Activated CD4-positive, CD25-positive, alpha-beta regulatory T cell treated with anti-CD3 and anti-CD28 coated beads, Interleukin-2, amount 50 U/mL, for 72 hours (primary cell): Measurements from ENCODE around the gene TMEM220.
"Not testable (repeated sequence)": the region's sequence is repeated elsewhere in the genome, so short reads cannot be mapped to it uniquely, and the experiment has no call there.

ENCODE experiments used
- DNase-seq: peaks from one replicate; pipeline ENCODE4 v3.0.0; 2021

TMEM220 gene

GRCh38 chr17:10754109-10754508 is 24.3 kb upstream of the TMEM220 start:
- DNase-seq: no peak

- DNase-seq: no peak
These were observed 22.9 kb upstream of the TMEM220 start for GRCh38 chr17:10752696-10753095.

GRCh38 chr17:10751563-10751962 is 21.7 kb upstream of the TMEM220 start:
- no peak for DNase-seq

GRCh38 chr17:10750210-10750609 is 20.4 kb upstream of the TMEM220 start:
- DNase-seq: no peak

- DNase-seq: no peak
These were observed 18.8 kb upstream of the TMEM220 start for GRCh38 chr17:10748531-10749181.

- no peak for DNase-seq
These were observed 15.4 kb upstream of the TMEM220 start for GRCh38 chr17:10745231-10745630.

GRCh38 chr17:10744501-10745000 is 14.7 kb upstream of the TMEM220 start:
- no peak for DNase-seq

- no peak for DNase-seq
These were observed 13.6 kb upstream of the TMEM220 start for GRCh38 chr17:10743316-10744009.

GRCh38 chr17:10742431-10742830 is 12.6 kb upstream of the TMEM220 start:
- no peak for DNase-seq

GRCh38 chr17:10741416-10742135 is 11.8 kb upstream of the TMEM220 start:
- no peak for DNase-seq

GRCh38 chr17:10739386-10739785 is 9.6 kb upstream of the TMEM220 start:
- DNase-seq: no peak

GRCh38 chr17:10738521-10739258 is 8.9 kb upstream of the TMEM220 start:
- no peak for DNase-seq

GRCh38 chr17:10737736-10738135 is 7.9 kb upstream of the TMEM220 start:
- DNase-seq: no peak

- DNase-seq: no peak
These were observed 7.4 kb upstream of the TMEM220 start for GRCh38 chr17:10737168-10737622.

GRCh38 chr17:10735821-10736220 is 6.0 kb upstream of the TMEM220 start:
- no peak for DNase-seq

- no peak for DNase-seq
These were observed 5.4 kb upstream of the TMEM220 start for GRCh38 chr17:10735251-10735650.

GRCh38 chr17:10733666-10734065 is 3.8 kb upstream of the TMEM220 start:
- DNase-seq: no peak

- DNase-seq: not testable (repeated sequence)
These were observed 2.3 kb upstream of the TMEM220 start for GRCh38 chr17:10732121-10732520.

- no peak for DNase-seq
These were observed 1.6 kb upstream of the TMEM220 start for GRCh38 chr17:10731408-10731879.

GRCh38 chr17:10730247-10730646 is 424 bp upstream of the TMEM220 start:
- not testable (repeated sequence) for DNase-seq

GRCh38 chr17:10728331-10728892 is 1.4 kb downstream of the TMEM220 start:
- no peak for DNase-seq

- no peak for DNase-seq
These were observed 2.6 kb downstream of the TMEM220 start for GRCh38 chr17:10727192-10727591.

GRCh38 chr17:10726196-10726595 is 3.6 kb downstream of the TMEM220 start:
- no peak for DNase-seq
